ENCODE data around the gene RBMS3.

DNA sequence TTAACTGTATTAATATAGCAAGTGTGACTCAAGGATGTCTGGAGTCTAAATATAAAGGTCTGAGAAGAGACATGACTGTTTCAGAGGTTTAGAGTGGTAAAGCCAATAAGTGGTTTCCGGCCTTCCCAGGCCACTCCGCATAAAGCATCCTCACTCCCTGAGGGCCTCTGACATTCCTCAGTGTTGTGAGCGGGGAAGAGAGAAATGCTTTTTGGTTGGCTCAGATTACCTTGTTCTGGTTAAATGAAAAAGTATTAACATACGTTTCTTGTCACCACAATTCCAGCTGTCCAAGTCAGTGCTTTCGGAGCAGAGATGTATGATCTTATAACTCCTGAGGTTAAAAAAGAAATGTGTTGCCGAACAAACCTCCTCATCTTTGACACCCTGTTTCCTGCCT lies 103.8 kb downstream of the RBMS3 start:
- TF ChIP-seq POLR2AphosphoS5 (IDR thresholded peaks at IDR 0.05; ENCODE audit: low read depth) = no peak
- TF ChIP-seq, protein P1, sequence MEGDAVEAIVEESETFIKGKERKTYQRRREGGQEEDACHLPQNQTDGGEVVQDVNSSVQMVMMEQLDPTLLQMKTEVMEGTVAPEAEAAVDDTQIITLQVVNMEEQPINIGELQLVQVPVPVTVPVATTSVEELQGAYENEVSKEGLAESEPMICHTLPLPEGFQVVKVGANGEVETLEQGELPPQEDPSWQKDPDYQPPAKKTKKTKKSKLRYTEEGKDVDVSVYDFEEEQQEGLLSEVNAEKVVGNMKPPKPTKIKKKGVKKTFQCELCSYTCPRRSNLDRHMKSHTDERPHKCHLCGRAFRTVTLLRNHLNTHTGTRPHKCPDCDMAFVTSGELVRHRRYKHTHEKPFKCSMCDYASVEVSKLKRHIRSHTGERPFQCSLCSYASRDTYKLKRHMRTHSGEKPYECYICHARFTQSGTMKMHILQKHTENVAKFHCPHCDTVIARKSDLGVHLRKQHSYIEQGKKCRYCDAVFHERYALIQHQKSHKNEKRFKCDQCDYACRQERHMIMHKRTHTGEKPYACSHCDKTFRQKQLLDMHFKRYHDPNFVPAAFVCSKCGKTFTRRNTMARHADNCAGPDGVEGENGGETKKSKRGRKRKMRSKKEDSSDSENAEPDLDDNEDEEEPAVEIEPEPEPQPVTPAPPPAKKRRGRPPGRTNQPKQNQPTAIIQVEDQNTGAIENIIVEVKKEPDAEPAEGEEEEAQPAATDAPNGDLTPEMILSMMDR (conservative IDR thresholded peaks at IDR 0.05; ENCODE audit: low read depth in 2 of 2) = no peak
- TF ChIP-seq JUNB (IDR thresholded peaks at IDR 0.05; ENCODE audit: unreplicated experiment) = no peak
- no peak for TF ChIP-seq EZH2 (IDR thresholded peaks at IDR 0.05; ENCODE audit: low read depth, unreplicated experiment)
- TF ChIP-seq, protein P2, sequence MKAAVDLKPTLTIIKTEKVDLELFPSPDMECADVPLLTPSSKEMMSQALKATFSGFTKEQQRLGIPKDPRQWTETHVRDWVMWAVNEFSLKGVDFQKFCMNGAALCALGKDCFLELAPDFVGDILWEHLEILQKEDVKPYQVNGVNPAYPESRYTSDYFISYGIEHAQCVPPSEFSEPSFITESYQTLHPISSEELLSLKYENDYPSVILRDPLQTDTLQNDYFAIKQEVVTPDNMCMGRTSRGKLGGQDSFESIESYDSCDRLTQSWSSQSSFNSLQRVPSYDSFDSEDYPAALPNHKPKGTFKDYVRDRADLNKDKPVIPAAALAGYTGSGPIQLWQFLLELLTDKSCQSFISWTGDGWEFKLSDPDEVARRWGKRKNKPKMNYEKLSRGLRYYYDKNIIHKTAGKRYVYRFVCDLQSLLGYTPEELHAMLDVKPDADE (IDR thresholded peaks at IDR 0.05) = no peak
- TF ChIP-seq, protein P3, sequence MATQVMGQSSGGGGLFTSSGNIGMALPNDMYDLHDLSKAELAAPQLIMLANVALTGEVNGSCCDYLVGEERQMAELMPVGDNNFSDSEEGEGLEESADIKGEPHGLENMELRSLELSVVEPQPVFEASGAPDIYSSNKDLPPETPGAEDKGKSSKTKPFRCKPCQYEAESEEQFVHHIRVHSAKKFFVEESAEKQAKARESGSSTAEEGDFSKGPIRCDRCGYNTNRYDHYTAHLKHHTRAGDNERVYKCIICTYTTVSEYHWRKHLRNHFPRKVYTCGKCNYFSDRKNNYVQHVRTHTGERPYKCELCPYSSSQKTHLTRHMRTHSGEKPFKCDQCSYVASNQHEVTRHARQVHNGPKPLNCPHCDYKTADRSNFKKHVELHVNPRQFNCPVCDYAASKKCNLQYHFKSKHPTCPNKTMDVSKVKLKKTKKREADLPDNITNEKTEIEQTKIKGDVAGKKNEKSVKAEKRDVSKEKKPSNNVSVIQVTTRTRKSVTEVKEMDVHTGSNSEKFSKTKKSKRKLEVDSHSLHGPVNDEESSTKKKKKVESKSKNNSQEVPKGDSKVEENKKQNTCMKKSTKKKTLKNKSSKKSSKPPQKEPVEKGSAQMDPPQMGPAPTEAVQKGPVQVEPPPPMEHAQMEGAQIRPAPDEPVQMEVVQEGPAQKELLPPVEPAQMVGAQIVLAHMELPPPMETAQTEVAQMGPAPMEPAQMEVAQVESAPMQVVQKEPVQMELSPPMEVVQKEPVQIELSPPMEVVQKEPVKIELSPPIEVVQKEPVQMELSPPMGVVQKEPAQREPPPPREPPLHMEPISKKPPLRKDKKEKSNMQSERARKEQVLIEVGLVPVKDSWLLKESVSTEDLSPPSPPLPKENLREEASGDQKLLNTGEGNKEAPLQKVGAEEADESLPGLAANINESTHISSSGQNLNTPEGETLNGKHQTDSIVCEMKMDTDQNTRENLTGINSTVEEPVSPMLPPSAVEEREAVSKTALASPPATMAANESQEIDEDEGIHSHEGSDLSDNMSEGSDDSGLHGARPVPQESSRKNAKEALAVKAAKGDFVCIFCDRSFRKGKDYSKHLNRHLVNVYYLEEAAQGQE (IDR thresholded peaks at IDR 0.05; ENCODE audit: unreplicated experiment) = no peak
- no peak for TF ChIP-seq STAT1 (IDR thresholded peaks at IDR 0.05; ENCODE audit: unreplicated experiment)
- TF ChIP-seq CREB1 (CRISPR knock-in tag; IDR thresholded peaks at IDR 0.05; ENCODE audit: low read depth) = no peak
- no peak for TF ChIP-seq ZNF331 (CRISPR knock-in tag; IDR thresholded peaks at IDR 0.05; ENCODE audit: low read depth)
- no peak for TF ChIP-seq EZH2phosphoT487 (IDR thresholded peaks at IDR 0.05; ENCODE audit: unreplicated experiment)
- TF ChIP-seq ZNF114 (CRISPR knock-in tag; IDR thresholded peaks at IDR 0.05) = no peak
